GM21737 (cell line): Measurements from ENCODE around the gene LNPEP.

Experiments used
- ATAC-seq: cut with Tn5 transposase; IDR thresholded peaks from one replicate; pipeline ENCODE4 v1.9.1; 2021; ENCODE audit warnings: mild to moderate bottlenecking, moderate library complexity; ENCODE audit not compliant: unreplicated experiment

The LNPEP gene

DNA sequence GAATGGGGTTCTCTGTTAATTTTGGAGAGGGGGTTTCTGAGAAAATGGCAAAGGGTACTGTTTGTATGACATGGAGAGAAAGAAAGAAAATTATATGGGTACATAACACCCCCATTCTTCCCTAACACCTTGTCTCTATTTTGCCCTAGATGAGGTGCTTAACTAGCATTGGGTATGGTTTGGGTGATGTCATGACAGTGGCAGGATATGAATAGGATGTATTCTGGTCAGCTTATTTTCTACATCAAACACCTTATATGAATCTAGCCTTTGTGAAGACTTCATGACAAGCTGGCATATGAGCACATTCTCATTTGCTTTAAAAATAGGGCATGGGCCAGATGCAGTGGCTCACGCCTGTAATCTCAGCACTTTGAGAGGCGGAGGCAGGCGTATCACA is 58.6 kb downstream of the LNPEP start:
- ATAC-seq = no peak

- no peak for ATAC-seq
Observed at GRCh38 chr5:96995419-96995818, 59.5 kb downstream of the LNPEP start.

DNA sequence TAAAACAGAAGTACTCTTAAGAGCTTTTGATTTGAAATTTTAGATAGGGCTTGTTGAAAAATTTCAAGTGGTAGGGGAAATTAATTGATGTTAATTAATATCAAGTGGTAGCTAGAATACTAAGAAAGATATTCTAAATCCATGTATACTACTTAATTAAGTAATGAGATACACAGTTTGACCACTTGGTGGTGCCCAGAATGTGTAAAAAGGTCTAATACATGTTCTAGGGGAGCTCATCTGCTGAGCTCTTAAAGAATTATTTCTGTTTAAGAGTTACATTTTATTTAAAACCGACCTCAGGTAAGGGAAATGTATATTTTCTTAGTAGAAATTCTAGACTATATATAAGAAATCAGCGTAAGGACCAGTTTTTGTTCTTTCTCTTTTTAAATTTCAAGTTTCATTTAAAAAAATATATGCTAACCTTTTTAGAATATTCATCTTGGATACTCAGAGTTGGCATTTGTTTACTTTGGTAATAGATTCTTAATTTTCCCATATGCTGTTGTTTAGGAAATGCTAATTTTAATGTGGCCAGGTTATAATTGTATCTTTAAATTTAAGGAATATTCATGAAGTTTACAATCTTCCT is 61.5 kb downstream of the LNPEP start:
- no peak for ATAC-seq

- no peak for ATAC-seq
Observed at GRCh38 chr5:96999856-97000255, 64.0 kb downstream of the LNPEP start.

GRCh38 chr5:97000391-97000790 is 64.5 kb downstream of the LNPEP start:
- no peak for ATAC-seq

- no peak for ATAC-seq
Observed at GRCh38 chr5:97002983-97003382, 67.1 kb downstream of the LNPEP start.

DNA sequence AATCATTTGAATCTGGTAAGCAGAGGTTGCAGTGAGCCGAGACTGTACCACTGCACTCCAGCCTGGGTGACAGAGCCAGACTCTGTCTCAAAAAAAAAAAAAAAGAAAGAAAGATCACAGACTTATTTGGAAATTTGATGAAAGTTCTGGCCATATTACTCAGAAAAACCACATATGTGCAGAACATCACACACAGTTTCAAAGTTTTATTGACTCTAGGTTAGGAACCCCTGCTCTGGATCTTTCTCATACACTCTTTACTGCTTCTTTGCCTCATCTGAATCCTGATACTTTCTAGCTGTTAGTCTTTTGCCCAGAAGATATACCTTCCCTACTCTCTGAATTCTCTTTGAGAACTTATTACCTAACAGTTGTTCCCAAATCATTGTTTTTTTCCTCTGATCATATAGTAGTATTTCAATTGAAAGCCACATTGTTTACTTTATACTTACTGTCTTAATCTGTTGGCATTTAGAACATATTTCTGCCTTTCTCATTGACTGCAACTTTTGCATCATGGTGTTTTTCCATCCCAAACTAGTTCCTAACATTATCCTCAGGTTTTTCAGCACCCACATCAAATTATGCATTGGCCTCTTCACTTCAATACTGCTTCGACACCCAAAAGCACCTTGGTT is 68.7 kb downstream of the LNPEP start:
- ATAC-seq = no peak

- no peak for ATAC-seq
Observed at GRCh38 chr5:97006454-97007060, 70.7 kb downstream of the LNPEP start.

GRCh38 chr5:97009212-97009898 is 73.5 kb downstream of the LNPEP start:
- ATAC-seq = peak; percentile 70

DNA sequence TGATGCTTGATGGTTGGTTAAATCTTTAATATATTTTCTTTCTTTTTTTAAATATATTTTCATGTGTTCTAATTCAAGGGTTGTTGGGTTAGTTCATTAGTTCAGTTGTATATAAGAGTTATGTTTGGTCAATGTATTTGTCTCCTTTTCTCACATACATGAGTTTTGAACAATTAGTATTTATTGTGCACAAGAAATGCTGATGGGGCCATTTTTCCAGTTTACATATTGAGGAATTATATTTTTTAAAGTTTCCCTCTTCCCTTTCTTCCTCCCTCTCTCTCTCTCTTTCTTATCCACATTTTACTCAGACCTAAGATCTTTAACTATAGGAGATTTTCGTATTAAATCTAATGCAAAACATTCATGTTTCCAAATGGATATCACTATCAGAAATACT is 74.0 kb downstream of the LNPEP start:
- ATAC-seq = no peak

GRCh38 chr5:97010606-97011005 is 74.7 kb downstream of the LNPEP start:
- ATAC-seq = no peak

DNA sequence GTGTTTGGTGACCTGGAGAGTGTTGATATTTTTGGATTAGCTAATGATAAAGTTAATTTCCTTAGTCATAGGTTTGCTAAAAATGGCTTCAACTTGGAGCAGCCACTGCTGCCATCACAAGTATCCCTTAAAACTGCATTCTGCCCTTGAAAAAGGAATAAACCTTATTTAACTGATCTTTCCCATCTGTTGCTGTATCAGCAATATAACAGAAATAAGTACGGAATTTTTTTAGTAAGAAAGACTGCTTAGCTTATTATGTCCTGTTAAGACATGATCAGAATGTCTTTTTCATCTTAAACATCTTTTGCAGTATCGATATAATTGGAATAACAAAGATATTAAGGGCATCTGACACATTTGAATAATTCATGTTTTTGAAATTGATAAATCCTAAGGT is 75.7 kb downstream of the LNPEP start:
- no peak for ATAC-seq

DNA sequence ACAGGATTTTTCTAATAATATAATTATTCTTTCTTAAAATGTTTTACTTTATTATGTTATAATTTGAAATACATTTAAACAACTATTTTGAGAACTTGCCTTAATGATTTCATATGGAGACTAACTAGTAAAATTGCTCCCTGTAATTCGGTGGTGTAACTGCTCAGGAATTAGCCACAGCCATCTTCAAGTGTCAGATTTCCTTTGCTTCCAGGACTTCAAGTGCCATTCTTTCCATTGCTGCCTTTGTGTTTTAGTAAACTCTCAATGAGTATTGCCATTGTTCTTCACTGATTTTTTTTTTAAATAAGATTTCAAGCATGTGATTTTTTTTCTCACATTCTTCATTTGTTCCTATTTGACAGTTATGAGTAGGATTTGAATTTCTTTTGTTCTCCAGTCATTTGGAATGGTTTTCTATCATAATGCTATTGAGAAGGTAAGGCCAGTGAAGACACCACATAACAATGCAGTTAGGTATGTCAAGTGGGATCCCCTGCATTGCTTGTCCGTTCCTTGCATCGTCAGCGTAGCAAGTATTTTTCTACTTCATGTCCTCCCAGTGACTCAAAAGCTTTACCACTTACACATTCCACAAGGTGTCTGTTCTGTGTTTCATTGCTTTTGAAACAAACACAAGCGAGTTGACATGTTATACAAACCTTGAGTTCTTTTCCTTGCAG is 83.7 kb downstream of the LNPEP start:
- no peak for ATAC-seq

GRCh38 chr5:97021416-97021815 is 85.5 kb downstream of the LNPEP start:
- ATAC-seq = no peak

DNA sequence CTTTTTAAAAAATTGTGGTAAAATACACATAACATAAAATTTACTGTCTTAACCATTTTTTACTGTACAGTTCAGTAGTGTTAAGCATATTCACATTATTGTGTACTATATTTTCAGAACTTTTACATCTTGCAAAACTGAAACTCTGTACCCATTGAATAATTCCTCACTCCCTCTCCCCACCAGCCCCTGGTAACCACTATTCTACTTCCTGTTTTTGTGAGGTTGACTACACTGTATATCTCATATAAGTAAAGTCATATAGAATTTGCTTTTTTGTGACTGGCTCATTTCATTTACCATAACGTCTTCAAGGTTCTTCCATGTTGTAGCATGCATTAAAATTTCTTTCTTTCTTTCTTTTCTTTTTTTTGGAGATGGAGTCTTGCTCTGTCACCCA is 87.0 kb downstream of the LNPEP start:
- ATAC-seq = no peak

- ATAC-seq = no peak
Observed at GRCh38 chr5:97026721-97027120, 90.8 kb downstream of the LNPEP start.

DNA sequence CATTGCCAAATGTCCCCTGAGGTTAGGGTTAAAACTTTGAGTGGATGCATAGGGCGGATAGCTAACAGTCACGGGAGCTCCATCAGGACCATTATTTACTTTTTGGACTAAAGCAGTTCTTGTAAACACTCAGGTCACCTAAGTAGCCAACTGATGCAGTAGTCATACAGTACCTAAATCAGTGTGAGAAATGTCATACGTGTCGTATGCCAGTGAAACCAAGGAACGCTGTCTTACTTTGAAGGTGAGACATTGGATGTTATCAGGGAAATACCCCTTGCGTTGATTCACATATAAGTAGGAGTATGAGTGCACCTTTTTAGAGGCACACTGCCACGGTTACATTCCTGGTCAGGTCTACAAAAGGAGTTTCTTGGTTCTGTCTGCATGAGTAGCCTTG is 101.9 kb downstream of the LNPEP start:
- no peak for ATAC-seq

GRCh38 chr5:97041239-97041638 is 105.4 kb downstream of the LNPEP start:
- no peak for ATAC-seq

- ATAC-seq = no peak
Observed at GRCh38 chr5:97042996-97043395, 107.1 kb downstream of the LNPEP start.

DNA sequence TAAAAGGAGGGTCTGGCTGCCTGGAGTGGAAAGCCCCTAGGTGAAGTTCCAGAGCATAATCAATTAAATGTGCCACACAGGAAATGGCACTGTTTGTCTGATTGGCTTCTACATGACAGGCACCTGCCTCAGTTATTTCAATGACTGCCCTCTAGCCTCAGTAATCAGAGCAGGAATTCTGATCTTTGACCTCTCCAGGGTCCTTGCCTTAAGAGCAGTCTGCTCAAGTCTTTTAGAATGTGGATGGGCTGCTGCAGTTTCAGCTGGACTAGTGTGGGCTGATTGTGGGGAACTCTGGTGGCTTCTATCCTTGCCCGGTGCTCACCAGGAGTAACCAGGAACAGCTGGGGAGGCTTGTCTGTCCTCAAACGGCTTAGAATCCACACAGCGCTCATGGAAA is 107.6 kb downstream of the LNPEP start:
- ATAC-seq = no peak

DNA sequence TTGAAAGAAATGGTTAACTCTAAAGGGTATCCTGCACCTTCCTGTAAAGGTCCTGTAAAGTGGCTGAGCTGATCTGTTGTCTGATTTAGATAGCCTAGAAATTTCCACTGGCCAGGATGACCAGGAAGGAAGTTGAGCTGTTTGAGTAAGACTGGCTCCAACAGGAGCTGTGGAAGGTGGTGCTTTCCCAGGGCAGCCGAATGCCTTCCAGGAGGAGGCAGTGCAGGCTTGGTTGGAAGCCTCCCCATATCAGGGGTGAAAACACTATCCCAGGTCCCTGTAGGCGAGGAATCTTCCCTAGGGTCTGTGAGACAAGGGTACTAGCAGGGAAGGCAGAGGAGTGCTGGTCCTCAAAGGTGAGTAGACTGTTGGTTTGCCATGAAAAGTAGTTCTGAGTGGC is 108.2 kb downstream of the LNPEP start:
- no peak for ATAC-seq
